AG20443 (cell line): Measurements from ENCODE around the gene PPFIA1.
"Not testable (repeated sequence)": the region's sequence is repeated elsewhere in the genome, so short reads cannot be mapped to it uniquely, and the experiment has no call there.

Experiments used
- DNase-seq: peaks from one replicate; pipeline ENCODE4 v3.0.0; 2012; ENCODE audit warnings: low spot score, mixed read lengths

PPFIA1 gene

GRCh38 chr11:70358753-70359152 is 88.3 kb downstream of the PPFIA1 start:
- DNase-seq: no peak

DNA sequence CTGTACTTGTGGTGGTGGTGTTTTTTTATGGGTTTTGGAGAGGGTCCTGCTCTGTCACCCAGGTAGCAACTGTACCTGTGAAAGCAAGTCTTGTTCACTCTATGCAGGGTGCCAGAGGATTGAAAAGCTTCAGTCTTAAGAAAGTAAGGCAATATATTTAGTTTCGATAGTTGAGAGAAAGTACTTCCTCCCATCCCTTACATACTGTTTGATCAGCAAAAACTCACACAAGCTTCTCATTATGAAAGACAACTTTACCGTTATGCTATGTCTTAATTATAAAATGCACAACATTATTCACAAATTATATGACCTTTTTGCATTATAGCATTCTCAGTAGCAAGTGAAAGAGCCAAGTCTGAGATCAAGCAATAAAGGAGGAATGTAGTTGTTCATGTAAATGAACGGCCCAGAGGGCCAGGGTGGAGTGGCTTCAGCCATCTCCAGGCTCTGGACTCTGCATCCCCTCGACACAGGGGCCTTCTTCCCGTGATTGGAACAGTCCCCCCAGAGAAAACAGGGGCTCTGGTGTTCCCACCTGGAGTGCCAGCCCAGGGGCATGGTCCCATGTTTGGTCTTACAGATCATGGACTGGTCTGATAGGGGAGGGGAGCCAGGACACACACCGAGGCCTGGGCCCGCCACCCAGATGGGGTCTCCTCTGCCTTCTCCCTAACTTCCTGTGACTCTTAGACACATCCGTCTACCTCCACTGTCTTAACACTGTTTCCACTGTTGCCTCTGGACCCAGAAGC is 89.1 kb downstream of the PPFIA1 start:
- no peak for DNase-seq

DNA sequence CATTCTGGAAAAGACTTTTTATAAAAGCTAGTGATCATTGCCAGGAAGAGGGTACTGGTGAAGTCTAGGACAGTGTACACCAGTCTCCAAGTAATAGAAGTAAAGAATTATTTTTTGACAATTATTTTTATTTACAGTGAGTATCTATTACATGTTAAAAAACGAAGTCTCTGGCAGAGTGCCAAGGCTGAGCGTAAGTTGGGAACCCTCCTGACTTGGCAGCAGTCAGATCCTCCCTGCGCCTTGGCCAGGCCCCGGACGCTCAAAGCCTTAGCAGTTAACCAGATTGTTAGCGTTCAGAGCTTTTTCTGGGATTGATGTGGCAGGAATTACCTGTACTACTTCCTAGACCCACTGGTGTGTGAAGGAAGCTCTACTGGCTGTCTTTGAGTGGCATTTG is 89.7 kb downstream of the PPFIA1 start:
- DNase-seq: no peak

DNA sequence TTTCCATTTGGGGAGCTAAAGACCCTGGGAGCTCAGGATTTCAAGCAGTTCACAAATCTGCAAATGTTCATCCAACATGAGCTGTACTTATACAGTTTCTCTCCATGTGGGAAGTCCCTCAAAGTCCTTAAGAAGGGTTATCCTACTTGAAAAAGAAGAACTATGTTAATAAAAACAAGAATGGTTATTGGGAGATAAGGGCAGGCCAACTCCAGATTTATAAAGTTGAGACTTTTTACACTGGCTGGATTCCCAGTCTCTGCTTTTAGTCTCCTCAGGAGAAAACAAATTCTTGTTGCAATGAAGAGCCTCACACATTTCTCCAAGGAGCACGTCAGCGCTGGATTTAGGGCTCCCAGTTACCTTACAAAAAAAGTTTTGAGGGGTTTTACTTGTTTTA is 93.7 kb downstream of the PPFIA1 start:
- no peak for DNase-seq

GRCh38 chr11:70364745-70365543 is 94.5 kb downstream of the PPFIA1 start:
- DNase-seq: no peak

GRCh38 chr11:70365544-70365927 is 95.0 kb downstream of the PPFIA1 start:
- no peak for DNase-seq

DNA sequence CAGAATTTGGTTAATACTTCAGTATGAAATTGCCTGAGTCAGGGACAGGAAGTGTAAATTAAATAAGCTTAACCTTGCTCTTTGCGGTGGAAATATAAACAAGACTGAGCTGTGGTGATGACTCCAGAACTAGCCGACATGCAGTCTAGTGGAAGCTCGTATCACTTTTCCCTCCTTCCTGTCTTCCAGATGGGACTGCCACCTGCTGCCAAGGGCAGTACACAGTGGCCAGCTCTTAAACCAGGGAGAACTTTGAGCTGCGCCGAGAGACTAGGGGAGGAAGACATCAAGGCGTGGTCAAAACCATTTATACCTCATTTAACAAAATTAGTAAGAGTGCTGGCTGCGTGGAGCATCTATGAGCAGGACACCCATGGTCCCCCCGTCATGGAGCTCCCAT is 96.6 kb downstream of the PPFIA1 start:
- no peak for DNase-seq

DNA sequence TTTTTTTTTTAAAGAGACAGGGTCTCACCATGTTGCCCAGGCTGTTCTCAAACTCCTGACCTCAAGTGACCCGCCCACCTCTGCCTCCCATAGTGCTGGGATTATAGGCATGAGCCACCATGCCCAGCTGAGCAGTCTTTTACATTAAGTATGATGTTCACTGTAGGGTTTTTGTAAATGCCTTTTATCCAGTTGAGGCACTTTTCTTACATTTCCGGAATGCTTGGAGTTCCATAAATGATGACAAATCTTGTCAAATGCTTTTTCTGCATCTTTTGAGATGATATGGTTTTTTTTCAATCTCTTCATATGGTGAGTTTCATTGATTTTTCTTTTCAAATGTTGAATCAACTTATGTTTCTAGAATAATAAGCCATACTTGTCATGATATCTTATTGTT is 98.5 kb downstream of the PPFIA1 start:
- DNase-seq: no peak

DNA sequence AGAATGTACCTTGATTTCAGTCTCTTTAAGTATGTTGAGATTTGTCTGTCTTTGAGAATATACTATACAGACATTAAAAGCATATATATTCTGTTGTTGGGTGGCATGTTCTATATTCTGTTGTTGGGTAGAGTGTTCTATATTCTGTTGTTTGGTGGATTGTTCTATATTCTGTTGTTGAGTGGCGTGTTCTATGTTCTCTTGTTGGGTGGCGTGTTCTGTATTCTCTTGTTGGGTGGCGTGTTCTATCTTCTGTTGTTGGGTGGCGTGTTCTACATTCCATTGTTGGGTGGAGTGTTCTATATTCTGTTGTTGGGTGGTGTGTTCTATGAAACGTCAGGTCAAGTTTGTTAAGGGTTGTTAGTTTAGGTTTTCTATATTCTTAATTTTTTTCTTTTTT is 100.8 kb downstream of the PPFIA1 start:
- DNase-seq: peak; percentile 26

DNA sequence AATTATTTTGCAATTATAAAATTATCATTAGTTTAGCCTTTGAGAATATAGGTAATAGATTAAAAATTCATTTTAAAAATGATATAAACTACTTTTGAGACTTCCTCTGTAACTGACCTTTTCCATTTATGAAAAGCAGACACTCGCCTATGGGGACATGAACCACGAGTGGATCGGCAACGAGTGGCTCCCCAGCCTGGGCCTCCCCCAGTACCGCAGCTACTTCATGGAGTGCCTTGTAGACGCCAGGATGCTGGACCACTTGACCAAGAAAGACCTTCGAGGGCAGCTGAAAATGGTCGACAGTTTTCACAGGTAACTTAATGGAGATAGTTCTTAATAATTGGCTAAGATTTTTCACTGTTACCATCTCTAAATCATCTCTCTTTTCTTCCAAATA is 101.6 kb downstream of the PPFIA1 start:
- no peak for DNase-seq

DNA sequence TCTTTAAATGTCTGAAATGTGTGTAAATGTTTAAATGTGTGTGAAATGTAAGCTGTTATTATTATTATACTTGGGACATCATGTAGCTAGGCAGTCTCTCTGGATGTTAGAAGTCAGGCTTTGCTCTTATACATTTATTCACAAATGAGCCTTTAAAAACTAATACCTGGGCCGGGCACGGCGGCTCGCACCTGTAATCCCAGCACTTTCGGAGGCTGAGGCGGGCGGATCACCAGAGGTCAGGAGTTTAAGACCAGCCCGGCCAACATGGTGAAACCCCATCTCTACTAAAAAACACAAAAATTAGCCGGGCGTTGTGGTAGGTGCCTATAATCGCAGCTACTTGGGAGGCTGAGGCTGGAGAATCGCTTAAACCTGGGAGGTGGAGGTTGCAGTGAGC is 106.1 kb downstream of the PPFIA1 start:
- no peak for DNase-seq

GRCh38 chr11:70377645-70378044 is 107.2 kb downstream of the PPFIA1 start:
- no peak for DNase-seq

DNA sequence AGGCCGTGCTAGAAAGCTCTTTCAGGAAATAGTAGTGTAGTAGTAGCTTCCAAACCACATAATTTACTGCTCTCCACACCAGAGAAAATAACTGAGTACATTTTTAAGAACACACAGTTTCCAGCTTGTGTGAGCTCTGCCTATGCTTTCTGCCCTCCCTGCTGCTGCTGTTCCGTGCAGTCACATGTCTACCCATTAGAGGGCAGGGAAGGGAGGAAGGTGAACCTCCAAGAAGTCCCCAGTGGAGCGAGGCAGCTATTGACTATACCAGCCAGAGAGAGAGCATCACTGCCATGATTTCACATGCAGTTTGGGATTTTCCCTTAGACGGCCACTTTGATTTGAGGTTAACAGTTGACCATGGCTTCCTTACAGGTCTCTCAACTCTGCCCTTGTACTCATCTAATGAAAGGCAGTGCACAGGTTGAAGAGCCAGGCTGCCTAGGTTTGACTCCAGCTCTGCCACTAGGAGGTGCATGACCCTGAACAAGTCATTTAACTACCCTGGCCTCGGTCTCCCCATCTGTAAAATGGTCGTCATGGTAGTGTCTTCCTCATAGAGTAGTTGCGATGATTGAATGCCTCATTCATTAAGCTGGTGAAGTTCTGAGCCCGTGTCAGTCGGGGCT is 108.1 kb downstream of the PPFIA1 start:
- no peak for DNase-seq

- DNase-seq: no peak
Observed at GRCh38 chr11:70381350-70381749, 110.9 kb downstream of the PPFIA1 start.

GRCh38 chr11:70381872-70382861 is 111.7 kb downstream of the PPFIA1 start:
- DNase-seq: peak; percentile 61

DNA sequence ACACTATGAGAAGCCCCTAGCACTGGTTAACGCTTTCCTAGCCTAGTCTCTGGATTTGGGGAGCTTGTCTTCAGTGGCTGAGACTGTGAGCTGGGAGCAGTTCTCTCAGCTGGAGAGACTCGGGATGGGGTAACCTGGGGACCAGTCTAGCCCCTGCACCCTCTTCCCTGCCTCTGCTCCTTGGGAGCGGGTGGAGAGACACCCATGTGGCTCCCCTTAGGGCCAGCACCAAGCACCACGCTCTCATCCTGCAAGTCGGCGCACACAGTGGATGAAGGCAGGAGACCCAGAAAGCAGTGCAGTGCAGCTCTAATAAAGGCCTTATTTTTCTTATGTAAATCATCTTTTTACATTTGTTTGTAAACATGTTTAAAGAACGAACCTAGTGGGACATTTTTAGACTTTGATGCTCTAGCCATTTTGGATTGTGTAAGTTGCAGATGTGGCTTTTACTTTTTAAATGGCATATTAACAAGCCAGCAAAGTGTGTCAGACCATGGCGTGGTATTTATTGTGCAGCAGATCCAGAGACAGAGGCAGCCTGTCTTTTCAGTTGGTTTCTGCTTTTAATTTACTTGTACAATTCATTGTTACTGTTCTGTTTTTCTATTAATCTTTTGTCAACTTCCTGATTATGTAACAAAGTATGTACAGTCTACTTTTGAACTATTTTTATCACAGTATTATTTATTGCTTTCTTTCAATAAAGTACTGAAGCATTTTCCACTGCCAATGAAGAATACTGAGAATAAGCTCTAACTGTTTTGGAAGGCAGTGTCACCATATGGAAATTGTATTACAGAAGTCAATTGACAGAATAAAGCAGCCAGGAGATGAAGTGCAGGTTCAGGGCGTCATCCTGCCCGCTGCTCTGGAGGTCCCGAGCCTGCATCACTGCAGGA is 113.4 kb downstream of the PPFIA1 start:
- no peak for DNase-seq

DNA sequence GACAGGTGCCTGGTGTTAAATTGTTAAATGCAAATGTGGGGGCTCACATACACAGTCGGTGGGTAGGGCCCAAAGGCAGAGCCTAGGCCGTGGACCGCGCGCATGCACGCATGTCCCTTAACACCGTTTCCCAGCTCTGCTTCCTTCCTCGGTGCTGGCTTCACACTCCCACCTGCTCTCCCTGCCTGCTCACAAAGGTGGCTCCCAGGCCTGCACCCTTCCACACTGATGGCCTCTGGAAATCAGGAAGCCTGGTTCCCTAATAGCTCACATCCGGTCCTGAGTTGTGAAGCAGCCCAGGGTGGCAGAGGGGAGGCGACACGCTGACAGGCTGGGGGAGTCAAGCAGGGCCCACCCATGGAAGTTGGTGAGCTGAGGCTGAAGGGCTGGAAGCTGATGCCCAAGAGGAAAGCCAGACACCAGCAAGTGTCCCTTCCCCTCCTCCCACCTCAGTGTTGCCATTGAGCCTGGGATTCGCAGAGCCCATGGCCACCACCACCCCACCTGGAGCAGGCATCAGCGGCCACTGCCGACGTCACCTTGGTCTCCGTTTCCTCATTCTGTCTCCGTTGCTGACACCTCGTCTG is 114.2 kb downstream of the PPFIA1 start:
- no peak for DNase-seq

DNA sequence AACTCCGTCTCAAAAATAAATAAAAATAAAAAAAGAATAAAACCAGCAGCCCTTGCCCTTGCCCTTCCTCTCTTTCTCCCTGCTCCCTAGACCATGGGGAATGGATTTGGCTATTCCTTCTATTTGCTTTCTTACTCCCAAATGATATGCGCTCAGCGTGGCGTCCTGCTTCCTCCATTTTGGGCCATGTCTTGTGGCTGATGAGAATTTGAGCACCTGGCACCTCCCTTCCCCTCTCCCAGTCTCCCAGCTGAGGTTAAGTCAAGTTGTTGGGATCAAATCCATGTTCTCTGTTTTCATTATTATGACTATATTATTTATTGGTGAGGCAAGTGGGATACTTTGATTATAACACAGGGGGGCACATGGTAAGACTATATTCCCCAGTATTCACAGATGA is 117.1 kb downstream of the PPFIA1 start:
- DNase-seq: no peak

DNA sequence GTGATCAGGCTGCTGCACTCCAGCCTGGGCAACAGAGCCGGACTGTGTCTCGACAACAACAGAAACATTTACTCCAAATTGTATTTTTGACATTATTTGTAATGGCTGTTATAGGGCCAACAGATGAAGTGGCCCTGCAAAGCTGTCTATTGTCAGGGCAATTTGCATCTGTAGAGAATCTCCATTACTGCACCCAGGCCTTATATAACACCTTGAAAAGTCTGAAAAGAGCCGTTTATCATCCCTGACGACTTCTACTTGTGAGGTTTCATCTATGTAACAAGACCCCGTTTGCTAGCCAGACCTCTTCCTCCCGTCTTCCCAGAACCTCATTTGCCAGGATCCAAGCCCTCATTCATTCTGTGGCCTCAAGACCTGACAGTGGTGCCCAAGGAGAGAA is 118.7 kb downstream of the PPFIA1 start:
- no peak for DNase-seq

- not testable (repeated sequence) for DNase-seq
Observed at GRCh38 chr11:70390882-70391281, 120.4 kb downstream of the PPFIA1 start.
